Bone marrow (tissue), 2 donors: ENCODE results near the gene SLC25A3.
"Not testable (repeated sequence)": the region's sequence is repeated elsewhere in the genome, so short reads cannot be mapped to it uniquely, and the experiment has no call there.

Experiments
- DNase-seq, 2 donors: peaks; one replicate each; lab custom pipeline; 2025; lab: John Stamatoyannopoulos, UW

SLC25A3 gene

DNA sequence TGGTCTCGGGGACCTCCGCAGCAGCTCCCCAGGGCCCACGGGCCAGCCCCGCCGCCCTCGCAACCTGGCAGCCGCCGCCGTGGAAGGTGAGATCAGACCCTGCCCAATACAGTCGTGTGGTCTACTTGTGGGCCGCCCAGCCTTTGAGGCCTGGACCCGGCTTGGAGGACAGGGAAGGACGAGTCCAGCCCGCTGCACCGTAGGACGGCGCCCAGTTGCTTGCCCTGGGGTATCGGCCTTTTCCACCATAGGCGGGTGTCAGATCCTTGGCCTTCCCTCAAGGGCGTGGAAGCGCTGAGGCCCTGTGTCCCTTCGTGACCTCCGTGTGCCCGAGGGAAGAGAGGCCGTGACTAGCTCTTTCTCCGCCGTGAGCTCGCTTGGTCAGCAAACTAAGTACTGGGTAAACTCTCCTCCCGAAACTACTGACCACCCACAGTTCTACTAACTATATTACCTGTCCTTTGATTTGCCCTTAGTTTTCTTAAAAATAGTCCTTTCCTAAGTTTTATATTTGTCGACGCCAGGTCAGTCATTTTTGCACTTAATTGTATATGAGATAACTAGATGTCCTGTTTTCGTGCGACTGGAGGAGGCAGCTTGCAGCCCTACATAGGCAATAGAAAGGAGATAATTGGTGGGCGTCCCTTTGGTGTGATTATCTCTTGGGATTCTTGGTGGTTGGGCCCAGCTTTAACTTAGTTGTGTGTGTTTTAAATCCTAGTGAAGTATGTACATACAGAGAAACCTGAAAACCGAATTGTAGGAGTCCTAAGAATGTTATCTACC, 757 bp downstream of the SLC25A3 start:
- peak in 1 of 2 donors; percentile 69 for DNase-seq

DNA sequence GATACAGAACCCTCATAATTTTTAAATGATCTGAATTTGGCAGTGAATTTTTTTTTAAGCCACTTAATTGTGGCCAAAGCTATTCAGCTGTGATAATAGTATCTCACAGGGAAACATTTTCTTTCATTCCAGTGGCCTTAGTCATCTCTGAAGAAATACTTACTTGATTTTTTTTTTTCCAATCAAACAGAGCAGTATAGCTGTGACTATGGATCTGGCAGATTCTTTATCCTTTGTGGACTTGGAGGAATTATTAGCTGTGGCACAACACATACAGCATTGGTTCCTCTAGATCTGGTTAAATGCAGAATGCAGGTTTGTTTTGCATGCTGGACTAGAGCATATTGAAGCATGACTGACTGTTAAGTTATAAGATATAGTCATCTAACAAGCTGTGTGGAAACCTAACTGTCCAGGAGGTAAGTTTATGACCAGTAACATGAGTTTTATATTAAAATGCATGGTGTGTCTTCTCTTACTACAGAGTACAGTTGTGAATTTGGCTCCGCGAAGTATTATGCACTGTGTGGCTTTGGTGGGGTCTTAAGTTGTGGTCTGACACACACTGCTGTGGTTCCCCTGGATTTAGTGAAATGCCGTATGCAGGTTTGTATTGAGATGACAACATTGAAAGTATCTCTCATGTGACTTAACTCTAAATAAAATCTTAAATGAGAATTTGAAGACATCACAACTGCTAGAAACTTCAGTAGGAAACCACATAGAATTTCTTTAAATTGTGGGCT, 1.9 kb downstream of the SLC25A3 start:
- DNase-seq: no peak

GRCh38 chr12:98597313-98597712, 3.8 kb downstream of the SLC25A3 start:
- DNase-seq: not testable (repeated sequence)

DNA sequence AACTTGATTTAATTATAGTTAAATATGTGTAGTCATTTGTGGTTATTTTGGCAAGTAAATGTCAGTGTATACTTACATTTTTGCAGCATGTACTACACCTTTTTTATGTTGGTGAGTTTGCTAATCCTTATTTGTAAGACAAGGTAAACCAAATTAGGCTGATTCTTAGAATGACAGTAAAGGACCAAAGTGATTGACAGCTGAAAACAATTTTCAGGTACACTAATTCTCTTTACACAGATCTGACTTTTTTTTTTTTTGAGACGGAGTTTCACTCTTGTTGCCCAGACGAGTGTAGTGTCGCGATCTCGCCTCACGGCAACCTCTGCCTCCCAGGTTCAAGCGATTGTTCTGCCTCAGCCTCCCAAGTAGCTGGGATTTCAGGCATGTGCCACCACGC, 8.4 kb downstream of the SLC25A3 start:
- no peak for DNase-seq

GRCh38 chr12:98606359-98606988, 13.0 kb downstream of the SLC25A3 start:
- DNase-seq: no peak

GRCh38 chr12:98610596-98610995, 17.1 kb downstream of the SLC25A3 start:
- DNase-seq: no peak

- DNase-seq: peak; percentile 6 to 7
Observed at GRCh38 chr12:98612696-98613334, 19.3 kb downstream of the SLC25A3 start.

DNA sequence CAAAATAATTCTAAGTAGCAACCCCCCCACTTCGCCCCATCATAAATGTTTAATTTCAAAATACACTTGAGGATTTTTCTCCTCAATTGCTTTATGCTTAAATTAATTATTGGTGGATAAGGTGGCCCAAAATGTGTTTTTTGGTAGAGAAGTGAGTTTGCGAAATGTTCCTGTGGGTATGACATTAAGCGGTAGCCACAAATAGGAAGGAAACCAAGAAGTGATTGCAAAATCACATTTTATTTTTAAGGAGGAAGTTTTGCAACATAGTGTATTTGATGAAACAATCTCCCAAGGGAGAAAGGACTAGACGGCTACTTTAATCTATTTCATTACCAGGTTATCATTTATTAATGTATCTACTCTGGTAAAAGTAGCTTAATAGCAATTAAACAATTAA, 25.5 kb downstream of the SLC25A3 start:
- DNase-seq: peak in 1 of 2 donors; percentile 40

GRCh38 chr12:98635657-98636323, 42.3 kb downstream of the SLC25A3 start:
- no peak for DNase-seq

DNA sequence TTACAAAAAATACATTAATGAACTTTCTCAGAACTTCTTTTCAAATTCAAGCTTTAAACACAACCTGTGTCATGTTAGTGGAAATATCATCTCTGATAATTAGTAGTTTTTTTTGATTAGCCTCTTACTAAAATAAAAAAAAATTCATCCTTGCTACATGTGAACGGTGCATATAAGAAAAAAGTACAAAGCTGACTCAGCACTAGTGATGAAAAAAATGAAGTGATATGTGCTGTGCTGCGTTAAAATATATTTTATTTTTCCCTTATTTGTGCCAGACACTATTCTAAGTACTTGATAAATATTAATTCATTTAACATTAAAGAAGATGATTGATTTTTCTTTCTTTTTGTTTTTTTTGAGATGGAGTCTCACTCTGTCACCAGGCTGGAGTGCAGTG, 43.6 kb downstream of the SLC25A3 start:
- no peak for DNase-seq

- no peak for DNase-seq
Observed at GRCh38 chr12:98638009-98638408, 44.5 kb downstream of the SLC25A3 start.

DNA sequence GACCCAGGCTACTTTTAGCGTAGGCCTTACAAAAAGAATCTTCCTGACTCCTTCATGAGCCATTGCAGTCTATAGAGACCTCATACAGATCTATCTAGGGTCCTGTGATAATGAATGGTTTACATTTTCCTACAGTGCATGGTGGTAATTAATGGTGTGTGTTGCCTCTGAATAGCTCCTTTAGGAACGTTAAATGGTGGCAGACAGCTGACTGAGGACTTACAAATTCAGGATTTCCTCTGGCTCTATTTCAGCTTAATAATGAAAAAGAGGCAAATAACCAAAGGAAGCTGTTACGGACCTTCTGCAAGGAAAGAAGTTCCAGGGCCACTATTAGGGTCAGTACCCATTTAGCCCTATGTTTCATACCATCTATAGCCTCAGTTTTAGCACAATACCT, 46.0 kb downstream of the SLC25A3 start:
- DNase-seq: no peak

DNA sequence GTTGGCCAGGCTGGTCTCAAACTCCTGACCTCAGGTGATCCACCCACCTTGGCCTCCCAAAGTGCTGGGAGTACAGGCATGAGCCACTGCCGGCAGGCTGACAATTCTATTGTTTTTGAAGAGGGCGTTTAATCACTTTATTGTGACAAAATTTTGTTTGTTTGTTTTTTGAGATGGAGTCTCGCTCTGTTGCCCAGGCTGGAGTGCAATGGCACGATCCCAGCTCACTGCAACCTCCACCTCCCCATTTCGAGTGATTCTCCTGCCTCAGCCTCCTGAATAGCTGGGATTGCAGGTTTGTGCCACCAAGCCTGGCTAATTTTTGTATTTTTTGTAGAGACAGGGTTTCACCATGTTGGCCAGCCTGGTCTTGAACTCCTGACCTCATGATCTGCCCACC, 49.3 kb downstream of the SLC25A3 start:
- DNase-seq: not testable (repeated sequence)

DNA sequence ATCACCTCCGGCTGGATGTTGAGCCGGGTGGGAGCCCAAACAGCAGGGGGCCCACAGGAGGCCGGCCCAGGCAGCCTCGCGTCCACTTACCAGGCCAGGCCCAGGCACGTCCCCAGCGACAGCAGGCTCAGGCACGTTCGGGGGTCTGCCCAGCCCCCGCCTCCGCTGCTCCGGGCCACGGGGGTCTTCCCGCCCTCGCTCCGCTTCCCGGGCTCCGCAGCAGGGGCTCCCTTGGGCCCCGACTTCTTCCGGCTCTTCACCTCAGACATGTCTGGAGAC, 50.9 kb downstream of the SLC25A3 start:
- DNase-seq: peak in 1 of 2 donors; percentile 77

DNA sequence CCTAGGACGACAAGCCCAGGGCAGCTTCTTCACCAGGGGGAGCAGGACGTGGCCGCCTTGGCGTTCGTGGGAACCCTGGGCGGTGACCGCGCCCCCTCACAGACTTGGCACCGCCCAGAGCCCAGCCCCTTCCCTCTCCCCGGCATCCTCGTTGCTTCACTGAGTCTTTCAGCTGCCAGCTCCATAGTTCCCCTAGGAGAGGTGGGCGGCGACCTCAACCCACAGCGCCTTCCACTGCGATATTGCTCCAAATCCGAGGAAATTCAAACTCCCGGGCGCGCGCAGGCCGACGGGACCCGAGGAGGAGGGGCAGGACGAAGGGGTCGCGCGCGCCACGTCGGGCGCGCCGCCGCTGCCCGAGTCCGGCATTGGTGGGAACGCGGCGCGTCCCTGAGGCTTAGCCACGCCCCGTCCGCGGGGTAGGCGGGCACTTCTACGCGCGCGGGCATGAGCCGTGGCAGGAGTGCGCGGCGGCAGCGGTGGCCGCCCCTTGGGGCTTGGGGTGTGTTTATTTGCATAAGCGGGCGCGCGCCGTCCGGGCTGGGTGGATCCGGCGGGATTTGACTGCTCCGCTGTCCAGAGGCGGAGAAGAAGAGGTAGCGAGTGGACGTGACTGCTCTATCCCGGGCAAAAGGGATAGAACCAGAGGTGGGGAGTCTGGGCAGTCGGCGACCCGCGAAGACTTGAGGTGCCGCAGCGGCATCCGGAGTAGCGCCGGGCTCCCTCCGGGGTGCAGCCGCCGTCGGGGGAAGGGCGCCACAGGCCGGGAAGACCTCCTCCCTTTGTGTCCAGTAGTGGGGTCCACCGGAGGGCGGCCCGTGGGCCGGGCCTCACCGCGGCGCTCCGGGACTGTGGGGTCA, 51.5 kb downstream of the SLC25A3 start, which contains the start of the genes APAF1 and IKBIP:
Gene APAF1 (plus strand): TSS at position 579 of the 860 bp plus-strand sequence. CDS start 3,070 bp downstream, outside the sequence.
Gene IKBIP (minus strand): TSS at position 77 of the 860 bp plus-strand sequence. CDS start 87 bp downstream, outside the sequence.
- peak; percentile 87 to 93 for DNase-seq

DNA sequence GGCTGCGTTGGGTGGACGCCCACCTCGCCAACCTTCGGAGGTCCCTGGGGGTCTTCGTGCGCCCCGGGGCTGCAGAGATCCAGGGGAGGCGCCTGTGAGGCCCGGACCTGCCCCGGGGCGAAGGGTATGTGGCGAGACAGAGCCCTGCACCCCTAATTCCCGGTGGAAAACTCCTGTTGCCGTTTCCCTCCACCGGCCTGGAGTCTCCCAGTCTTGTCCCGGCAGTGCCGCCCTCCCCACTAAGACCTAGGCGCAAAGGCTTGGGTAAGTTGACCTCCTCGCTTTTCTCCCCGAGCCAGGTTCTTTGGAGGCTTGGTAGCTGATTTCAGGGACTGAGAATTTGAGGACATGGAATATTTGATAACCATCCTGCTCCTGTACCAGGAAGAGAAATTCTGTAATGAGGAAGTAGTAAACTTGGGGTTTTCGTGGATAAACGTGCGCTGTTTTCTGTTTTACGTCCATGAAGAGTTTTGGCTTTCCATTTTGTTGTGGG, 52.1 kb downstream of the SLC25A3 start:
- peak; percentile 27 to 29 for DNase-seq

DNA sequence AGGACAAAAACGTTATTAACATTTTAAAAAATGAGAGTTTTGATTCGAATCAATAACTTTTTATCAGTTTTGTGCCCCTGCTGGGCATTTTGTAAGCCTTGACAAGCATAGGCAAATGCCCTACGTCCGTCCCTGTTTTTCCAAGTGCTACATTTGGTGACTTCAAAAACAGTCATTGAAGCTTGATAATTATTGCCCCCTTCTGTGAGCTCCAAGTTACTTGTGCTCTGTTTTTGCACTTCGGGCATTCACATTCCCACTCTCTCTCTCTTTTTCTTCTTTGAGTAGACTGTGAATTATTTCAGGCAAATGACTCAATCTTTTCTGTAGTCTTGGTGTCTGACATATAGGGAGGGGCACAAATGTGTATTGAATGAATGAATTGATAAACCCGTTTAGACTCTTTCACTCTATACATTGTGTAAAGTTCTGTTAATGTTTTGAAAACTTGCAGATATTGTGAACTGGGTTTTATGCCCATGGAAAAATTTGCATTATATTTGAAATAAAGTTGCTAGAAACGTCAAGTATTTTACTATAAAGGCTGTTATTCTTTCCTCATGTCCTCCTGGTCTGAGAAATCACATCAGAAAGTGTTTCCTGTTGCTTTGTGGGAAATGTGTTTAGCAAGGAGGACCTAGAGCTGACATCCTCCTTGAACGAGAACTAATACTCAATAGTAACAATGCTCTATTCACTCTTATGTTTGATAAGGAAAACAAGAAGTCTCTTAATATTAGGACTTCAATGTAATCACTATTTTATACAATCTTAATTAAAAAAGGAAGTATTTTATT, 53.0 kb downstream of the SLC25A3 start:
- DNase-seq: no peak

- DNase-seq: no peak
Observed at GRCh38 chr12:98651328-98651727, 57.8 kb downstream of the SLC25A3 start.

DNA sequence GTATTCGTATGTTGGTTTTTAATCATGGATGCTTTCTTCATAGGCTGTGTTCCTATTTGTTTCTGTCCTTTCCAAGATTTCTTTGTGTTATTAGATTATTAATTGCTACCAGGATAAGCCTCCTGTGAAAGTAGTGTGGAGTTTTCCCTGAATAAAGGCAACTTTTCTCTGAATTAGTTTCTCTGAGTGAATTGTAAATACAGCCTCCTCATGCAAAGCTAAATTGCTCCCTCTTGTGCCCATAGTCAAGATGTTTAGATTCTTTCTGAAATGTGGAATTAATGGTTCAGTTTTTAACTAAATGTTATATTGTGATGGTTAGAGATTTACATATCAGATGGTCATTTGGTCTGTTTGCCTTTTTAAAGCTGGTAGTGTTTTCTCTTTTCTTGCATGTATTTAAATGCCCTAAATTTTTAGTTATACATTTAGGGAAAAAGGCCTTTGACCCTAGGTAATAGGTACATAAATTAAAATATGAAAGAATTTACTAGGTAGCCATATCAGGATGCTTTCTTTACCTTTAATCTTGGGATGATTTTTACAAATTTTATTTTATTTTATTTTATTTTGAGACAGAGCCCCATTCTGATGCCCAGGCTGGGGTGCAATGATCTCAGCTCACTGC, 60.5 kb downstream of the SLC25A3 start:
- DNase-seq: peak in 1 of 2 donors; percentile 46
